Stimulated activated CD4-positive, alpha-beta T cell treated with anti-CD3 and anti-CD28 coated beads, Interleukin-15, amount 100 ng/mL, for 1 hour (primary cell): Measurements from ENCODE around the gene L3MBTL1.
"Not testable (repeated sequence)": the region's sequence is repeated elsewhere in the genome, so short reads cannot be mapped to it uniquely, and the experiment has no call there.

Experiments
- DNase-seq, 2 donors: peaks; one replicate each; pipeline ENCODE4 v3.0.0-alpha.2; 2020; ENCODE audit warnings: low read depth in 1 of 2, low spot score in 1 of 2

Gene L3MBTL1

GRCh38 chr20:43584448-43585136 lies 77.1 kb downstream of the L3MBTL1 start:
- DNase-seq: no peak

GRCh38 chr20:43586641-43587040 lies 79.1 kb downstream of the L3MBTL1 start:
- DNase-seq: no peak

- DNase-seq: not testable (repeated sequence)
Measured at GRCh38 chr20:43588526-43588925, 81.0 kb downstream of the L3MBTL1 start.

- no peak for DNase-seq
Measured at GRCh38 chr20:43590036-43590391, 82.5 kb downstream of the L3MBTL1 start.

GRCh38 chr20:43590392-43591303 lies 83.2 kb downstream of the L3MBTL1 start, which contains the start of gene IFT52:
Gene IFT52 (plus strand): TSS chr20:43590937. CDS start chr20:43594699, 3,762 bp downstream.
- DNase-seq: peak; percentile 73 to 79
